T-helper 9 cell (primary cell): ENCODE results near the gene IFITM5.
A peak's percentile ranks its signal among the peaks of the same experiment; 100 is the strongest.

Experiments used
- DNase-seq: peaks from one replicate; pipeline ENCODE4 v3.0.0-alpha.2; 2020

Gene IFITM5

DNA sequence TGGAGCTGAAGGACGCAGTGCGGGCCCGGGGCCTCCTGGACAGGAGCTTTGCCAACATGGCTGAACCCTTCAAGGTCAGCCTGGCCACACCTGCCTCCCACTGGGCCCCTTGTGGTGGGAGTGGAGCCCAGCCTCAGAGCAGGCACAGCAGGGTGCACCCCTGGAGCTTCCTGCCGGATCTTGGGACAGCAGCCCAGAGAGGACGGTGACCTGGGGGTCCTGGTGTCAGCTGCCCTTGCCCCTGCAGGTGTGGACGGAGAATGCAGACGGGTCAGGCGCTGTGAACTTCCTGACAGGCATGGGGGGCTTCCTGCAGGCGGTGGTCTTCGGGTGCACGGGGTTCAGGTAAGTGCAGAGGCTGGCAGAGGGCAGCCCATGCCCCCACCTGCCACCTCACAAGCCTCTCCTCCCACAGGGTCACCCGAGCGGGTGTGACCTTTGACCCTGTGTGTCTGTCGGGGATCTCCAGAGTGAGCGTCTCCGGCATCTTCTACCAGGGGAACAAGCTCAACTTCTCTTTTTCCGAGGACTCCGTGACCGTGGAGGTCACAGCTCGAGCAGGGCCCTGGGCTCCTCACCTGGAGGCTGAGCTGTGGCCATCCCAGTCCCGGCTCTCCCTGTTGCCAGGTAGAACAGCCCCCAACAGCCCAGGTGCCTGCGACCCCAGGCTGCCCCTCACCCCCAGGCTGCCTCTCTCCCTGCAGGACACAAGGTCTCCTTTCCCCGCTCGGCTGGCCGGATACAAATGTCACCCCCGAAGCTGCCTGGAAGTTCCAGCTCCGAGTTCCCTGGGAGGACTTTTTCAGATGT lies 5.3 kb downstream of the IFITM5 start:
- no peak for DNase-seq

DNA sequence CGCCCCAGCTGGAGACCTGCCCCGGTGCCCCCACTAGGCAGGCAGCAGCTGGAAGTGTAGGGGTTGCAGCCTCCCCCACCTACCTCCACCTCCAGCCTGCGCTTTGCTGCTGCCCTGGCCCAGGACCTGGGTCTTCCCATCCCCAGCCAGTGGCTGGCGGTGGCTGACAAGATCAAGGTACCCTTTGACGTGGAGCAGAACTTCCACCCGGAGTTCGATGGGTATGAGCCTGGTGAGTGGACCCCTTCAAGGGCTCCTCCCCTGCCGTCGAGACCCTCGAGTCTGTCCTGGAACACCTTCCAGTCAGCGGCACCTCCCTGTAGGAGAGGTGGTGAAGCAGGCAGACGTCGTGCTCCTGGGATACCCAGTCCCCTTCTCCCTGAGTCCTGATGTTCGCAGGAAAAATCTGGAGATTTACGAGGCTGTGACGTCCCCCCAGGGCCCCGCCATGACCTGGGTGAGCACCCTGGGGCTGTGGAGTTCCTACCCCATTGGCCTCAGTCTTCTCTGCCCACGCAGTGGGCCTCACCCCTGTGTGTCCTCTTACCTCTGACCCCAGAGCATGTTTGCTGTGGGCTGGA lies 6.0 kb downstream of the IFITM5 start:
- no peak for DNase-seq

GRCh38 chr11:292211-293121 lies 6.9 kb downstream of the IFITM5 start:
- DNase-seq = no peak

GRCh38 chr11:291281-292210 lies 7.8 kb downstream of the IFITM5 start:
- DNase-seq = no peak

- DNase-seq = no peak
These were observed 8.6 kb downstream of the IFITM5 start for GRCh38 chr11:290621-291231.

- peak; percentile 3 for DNase-seq
These were observed 9.4 kb downstream of the IFITM5 start for GRCh38 chr11:289712-290620.

DNA sequence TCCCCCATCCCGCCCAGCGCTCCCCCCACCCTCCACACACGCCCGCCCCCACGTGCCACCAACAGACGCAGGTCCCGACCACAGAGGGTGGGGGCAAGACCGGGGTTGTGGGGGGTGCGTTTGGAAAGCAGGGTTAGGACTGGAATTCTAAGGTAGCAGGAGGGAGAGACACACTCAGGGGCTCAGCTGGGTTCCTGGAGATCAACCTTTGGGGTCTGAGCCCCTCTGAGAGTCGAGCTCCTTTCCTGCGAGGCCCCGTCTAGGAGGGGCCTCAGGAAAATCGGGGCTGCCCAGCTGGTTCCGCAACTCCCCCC lies 10.0 kb downstream of the IFITM5 start:
- DNase-seq = peak; percentile 38

DNA sequence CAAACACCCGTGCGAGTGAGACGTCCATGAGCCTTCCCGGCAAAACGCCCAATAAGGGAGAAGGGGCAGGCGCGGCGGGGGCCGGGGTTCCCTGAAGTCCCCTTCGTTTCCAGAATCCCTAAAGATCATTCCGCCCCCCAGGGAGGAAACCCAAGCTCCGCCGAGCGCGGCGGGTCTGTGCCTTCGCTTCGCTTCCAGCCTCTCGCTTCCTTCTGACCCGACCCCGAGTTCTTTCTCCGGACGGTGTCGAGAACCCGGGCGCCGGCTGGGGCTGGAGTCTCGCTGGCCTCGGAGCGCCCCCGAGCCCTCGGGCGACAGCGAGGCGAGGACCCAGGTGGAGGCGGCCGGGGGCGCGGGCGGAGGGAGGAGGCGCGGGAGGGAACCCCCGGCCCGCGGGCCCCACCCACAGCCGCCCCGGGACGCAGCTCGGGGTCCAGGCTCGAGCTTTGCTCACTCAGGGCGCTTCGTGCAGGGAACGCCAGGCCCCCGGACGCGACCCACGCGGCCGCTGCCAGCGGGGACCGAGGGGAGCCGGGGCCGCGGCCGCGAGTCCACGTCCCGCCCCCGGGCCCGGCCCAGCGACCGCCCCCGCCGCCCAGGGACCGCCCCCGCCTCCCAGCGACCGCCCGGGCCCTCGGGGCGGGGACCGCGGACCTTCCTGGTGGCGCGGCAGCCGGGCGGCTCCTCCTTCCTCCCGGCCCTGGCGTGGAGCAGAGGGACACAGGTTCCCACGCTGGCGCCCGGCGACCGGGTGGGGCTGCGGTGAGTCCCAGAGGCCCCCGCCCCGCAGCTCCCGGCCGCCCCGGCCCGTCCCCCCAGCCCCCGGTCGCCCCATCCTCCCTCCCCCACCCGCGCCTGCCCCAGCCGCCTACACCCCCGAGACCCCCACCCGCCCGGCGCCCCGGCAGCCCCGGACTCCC lies 10.6 kb downstream of the IFITM5 start, which contains the start of gene PGGHG:
PGGHG (plus strand) TSS at position 649 of the 920 bp plus-strand sequence. CDS start 691 bp downstream, outside the sequence.
- DNase-seq = peak; percentile 50

GRCh38 chr11:287821-288477 lies 11.4 kb downstream of the IFITM5 start:
- no peak for DNase-seq

DNA sequence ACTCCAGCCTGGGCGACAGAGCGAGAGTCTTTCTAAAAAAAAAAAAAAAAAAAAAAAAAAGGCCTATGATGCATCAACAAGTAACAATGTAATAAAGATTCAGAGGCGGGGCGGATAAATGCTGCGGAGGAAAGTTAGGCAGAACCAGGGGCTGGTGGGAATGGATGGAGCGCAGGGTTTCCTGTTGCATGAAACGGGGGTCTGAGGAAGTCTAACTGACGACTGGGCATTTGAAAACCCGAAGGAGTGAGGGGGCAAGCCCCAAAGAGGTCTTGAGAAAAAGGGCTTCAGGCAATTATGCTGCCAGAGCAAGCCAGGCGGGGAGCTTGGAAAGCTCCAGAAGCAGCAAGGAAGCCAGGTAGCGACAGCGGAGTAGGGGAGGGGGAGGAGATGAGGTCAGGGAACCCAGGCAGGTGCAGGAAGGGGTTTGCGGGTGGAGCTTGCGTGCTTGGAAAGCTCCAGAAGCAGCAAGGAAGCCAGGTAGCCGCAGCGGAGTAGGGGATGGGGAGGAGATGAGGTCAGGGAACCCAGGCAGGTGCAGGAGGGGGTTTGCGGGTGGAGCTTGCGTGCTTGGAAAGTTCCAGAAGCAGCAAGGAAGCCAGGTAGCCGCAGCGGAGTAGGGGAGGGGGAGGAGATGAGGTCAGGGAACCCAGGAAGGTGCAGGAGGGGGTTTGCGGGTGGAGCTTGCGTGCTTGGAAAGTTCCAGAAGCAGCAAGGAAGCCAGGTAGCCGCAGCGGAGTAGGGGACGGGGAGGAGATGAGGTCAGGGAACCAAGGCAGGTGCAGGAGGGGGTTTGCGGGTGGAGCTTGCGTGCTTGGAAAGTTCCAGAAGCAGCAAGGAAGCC lies 12.1 kb downstream of the IFITM5 start:
- peak; percentile 74 for DNase-seq

GRCh38 chr11:285894-286220 lies 13.5 kb downstream of the IFITM5 start:
- DNase-seq = no peak

DNA sequence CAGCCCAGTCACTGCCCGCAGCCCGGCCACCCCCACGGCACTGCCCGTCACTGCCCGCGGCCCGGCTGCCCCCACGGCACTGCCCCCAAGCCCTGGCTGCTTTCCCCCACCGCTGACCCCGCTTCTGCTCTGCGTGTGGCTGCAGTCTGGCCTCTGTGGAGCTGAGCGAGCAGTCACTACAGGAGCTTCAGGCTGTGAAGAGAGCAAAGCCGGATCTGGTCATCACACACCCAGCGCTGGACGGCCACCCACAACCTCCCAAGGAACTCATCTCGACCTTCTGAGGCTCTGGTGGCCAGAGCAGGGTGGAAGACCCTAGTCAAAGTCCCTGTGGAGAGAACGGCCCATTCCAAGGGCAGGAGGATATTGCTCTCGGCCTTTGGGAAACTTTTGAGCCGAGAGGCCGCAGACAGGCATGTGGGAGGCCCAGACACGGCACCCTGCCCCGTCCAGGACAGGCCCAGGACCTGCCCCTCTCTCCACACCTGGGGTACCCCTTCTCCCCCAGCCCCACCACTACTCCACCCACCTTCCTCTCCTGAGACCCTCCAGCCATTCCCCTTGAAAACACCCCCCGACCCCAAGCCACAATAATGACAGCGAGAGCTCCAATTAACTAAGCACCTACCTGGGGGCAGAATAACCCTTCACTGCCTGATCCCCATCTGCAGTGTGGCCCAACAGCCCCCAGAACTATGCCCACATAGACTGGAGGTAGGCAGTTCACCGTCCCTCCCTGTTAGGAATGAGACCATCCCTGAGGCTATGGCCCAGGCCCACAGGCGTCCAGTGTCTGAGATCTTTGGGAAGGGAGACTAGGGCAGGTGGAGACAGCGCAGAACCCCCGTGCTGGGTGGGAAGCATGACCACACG lies 14.1 kb downstream of the IFITM5 start:
- no peak for DNase-seq

- DNase-seq = no peak
These were observed 15.0 kb downstream of the IFITM5 start for GRCh38 chr11:284105-285020.

DNA sequence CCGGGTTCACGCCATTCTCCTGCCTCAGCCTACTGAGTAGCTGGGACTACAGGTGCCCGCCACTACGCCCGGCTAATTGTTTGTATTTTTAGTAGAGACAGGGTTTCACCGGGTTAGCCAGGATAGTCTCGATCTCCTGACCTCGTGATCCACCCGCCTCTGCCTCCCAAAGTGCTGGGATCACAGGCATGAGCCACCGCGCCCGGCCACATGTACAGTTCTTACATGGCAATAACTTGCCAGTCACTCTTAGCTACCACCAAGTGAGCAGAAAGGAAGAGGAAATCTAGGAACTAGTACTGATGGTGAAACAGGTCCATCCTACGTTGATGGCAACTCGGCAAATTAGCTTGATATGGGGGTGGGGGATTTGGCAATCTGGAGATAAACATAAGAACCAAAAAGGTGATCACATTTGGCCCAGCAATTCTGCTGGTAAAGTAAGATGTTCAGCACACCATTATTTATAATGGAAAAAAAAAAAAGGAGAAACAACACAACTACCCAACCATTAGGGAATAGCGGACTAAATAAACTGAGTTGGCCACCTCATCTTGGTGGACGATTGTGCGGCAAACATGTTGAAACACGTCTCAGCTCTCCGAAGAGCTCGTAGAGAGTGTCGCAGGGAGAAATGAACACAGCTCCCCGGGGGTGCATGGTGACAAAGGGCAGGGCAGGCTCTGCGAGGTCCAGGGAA lies 15.8 kb downstream of the IFITM5 start:
- DNase-seq = no peak

GRCh38 chr11:282630-283360 lies 16.5 kb downstream of the IFITM5 start:
- DNase-seq = no peak
